HG03565 (cell line): Measurements from ENCODE around the gene ZNF318.
"Not testable (repeated sequence)": the region's sequence is repeated elsewhere in the genome, so short reads cannot be mapped to it uniquely, and the experiment has no call there.

Experiments used
- ATAC-seq: cut with Tn5 transposase; IDR thresholded peaks from one replicate; pipeline ENCODE4 v1.9.1; 2021; ENCODE audit warnings: mild to moderate bottlenecking, moderate library complexity; ENCODE audit not compliant: unreplicated experiment

ZNF318 gene

DNA sequence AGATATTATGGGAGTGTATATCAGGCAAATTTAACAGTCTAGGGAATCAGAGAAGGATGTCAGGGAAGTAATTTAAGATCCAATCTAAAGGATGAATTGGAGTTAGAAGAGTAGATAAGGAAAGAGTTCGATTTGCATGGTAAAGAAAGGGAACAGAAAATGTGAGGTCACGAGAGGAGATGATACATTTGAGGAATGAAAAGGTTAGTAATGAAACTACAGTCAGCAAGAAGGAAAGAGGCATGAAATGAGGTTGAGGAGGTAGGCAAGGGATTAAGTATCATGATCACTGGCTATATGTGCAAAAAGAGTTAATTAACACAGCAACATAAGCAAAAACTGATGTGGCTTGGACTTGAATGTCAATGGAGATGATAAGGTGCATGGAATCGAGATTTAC, 22.4 kb downstream of the ZNF318 start:
- no peak for ATAC-seq

- ATAC-seq = not testable (repeated sequence)
Measured at GRCh38 chr6:43346243-43346642, 23.2 kb downstream of the ZNF318 start.

- peak; percentile 35 for ATAC-seq
Measured at GRCh38 chr6:43339168-43339567, 30.3 kb downstream of the ZNF318 start.

DNA sequence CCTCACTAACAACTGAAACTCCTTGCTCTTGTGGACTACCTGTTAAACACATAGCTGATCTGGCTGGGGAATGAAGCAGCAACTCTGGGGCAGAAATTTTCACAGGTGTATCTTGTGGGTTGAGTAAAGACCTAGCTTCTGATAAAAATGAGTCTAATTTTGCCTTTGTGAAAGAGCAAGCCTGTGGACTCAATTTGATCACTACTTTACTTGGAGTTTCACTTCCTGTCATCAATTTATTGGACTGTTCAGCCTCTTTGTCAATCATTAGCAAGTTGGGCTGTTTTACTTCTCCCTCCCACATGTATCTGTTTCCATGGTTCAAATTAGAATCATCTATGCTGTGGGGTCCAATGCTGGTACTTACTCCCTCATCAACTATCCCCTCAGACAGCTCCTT, 31.2 kb downstream of the ZNF318 start:
- no peak for ATAC-seq

GRCh38 chr6:43336382-43336781, 33.1 kb downstream of the ZNF318 start:
- no peak for ATAC-seq

GRCh38 chr6:43335469-43335868, 34.0 kb downstream of the ZNF318 start:
- ATAC-seq = no peak

- ATAC-seq = no peak
Measured at GRCh38 chr6:43334466-43335095, 34.9 kb downstream of the ZNF318 start.

DNA sequence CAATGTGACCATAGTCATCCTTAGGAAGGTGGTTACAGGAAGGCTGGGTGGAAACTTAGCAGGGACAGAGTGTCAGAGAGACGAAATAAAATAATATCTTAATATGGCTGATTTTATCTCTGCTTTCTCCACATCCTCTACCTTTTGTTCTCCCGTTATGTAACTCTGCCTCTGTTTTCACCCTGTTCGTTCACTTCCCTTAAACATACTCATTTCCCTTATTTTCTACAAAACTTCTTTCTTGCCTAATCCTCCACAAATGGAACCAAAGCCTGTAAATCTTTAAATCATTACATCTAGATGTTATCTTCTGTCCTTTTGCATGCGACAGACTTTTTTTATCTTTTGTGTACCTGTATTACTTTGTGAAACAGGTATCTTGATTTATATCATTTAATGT, 37.6 kb downstream of the ZNF318 start:
- no peak for ATAC-seq

DNA sequence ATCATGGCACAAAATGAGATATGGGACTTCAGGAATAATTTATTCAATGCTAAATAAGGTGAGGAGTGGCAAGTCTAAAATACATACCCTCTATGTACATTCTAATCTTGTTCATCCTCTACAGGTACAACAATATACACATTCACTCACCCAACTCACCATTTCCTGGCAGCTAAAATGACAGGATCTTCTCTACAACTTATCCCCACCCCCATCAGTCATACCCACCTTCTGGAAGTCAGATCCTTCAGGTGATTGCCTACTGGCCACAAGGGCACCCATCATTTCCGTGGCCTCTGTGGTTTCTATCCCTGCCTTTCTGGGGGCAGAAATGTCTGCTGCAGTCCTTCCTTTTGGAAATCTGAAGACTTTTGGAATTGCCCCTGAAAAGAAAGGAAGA, 38.0 kb downstream of the ZNF318 start:
- ATAC-seq = no peak

GRCh38 chr6:43328528-43328927, 40.9 kb downstream of the ZNF318 start:
- no peak for ATAC-seq

- ATAC-seq = no peak
Measured at GRCh38 chr6:43325876-43326275, 43.6 kb downstream of the ZNF318 start.

GRCh38 chr6:43318011-43318410, 51.4 kb downstream of the ZNF318 start:
- no peak for ATAC-seq

- no peak for ATAC-seq
Measured at GRCh38 chr6:43313813-43314212, 55.6 kb downstream of the ZNF318 start.

- no peak for ATAC-seq
Measured at GRCh38 chr6:43311666-43312065, 57.8 kb downstream of the ZNF318 start.

GRCh38 chr6:43310624-43311023, 58.8 kb downstream of the ZNF318 start:
- no peak for ATAC-seq

DNA sequence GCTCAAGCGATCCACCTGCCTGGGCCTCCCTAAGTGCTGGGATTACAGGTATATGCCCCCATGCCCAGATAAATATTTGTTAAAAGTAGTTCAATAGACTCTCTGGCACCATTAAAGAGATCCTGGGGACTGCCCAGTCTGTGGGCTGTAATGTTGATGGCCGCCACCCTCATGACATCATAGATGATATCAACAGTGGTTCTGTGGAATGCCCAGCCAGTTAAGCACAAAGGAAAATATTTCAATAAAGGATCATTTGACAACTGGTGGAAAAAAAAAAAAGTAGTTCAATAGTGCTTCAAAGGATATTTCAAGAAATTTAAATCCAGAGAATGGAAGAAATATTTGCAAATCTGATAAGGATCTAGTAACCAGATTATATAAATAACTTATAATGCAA, 59.3 kb downstream of the ZNF318 start:
- ATAC-seq = no peak

GRCh38 chr6:43308990-43309477, 60.4 kb downstream of the ZNF318 start:
- no peak for ATAC-seq

DNA sequence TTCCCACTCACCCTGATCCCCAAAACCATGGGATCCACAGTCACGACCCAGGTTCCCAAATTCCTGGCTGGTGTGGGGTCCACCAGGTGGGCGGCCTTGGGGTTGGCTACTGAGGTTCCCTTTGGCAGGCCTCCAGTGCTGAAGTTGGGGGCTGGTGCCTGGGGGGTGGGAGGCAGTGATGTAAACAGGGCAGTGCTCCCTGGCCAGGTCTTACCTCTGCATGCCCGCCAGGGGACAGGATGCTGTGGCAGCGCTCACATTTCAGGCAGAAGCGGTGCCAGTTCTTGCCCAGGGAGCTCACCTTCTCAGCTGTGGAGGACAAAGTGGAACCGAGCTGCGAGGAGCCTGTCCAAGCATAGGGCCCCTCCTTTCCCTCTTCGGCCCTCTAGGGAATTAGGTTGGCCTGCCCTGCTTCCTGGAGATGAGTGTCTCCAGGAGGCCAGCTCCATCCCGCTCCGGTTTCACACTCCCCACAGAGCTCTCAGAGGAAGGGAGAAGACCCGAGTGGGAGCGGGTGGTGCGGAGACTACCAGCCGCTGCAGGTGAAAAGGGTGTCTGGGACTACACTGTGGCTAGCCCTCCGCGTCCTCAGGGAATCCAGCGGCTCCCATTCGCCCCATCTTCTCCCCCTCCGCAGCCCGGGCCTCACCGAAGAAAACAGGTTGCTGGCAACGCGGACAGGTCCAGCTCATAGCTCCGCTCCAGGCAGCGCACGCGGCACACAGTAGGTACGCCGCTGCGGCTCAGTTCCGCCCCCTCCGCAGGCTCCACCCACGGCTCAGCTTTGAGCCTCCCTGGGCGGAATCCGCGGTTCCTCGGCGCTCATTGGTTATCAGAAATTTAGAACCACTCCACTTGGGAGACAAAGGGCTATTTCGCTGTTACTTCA, 61.1 kb downstream of the ZNF318 start, which contains the start of gene CRIP3:
Gene CRIP3, minus strand, starts transcription at position 726 of the 889 bp plus-strand sequence. Its CDS starts 34 bp downstream, at position 692.
- no peak for ATAC-seq

DNA sequence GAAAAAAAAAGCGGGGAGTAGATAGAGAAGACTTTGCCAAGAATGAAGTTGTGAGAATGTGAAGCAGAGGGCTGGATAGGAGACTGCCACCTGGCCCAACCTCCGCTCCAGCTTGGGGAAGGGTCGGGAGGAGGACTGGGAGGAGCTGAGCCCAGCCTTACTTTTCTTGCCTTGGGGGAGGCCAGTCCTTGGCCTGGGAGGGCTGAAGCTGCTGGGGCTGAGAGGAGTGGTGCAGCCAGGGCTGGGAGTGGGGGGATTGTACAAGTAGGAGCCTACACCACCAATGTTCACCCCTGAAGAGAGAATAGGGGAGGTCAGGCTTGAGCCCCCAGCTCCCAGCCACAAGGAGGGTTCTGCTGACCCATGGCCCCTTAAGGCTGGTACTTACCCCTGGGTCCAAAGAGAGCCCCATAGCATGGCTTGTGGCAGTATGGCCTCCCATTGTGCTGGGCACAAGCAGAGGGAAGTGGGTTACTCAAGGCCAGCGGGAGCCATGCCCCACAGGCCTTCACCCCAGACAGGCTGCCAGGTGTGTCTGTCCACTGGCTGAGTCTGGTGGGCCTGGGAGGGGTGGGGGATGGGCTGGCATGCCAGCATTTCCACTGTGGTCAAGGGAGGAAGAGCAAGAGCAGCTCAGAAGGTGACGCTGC, 61.9 kb downstream of the ZNF318 start:
- ATAC-seq = no peak

GRCh38 chr6:43306086-43306485, 63.4 kb downstream of the ZNF318 start:
- no peak for ATAC-seq

DNA sequence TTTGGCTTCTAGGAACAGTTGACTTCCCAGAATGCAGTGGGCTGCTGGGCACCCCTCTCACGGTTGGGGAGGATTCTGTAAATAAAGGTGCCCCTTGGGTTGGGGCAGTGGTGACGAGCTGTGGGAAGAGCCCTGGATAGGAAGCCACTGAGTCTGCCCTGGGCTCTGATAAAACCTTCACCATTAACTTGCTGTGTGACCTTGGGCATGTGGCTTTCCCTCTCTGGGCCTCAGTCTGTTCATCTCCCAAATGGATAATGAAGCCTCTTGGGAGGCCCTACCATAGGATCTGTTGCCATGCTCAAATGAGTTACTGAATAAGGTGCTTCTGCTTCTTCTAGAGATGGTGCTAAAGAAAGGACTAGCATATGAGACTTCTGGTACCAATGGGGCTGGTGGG, 64.6 kb downstream of the ZNF318 start:
- no peak for ATAC-seq

DNA sequence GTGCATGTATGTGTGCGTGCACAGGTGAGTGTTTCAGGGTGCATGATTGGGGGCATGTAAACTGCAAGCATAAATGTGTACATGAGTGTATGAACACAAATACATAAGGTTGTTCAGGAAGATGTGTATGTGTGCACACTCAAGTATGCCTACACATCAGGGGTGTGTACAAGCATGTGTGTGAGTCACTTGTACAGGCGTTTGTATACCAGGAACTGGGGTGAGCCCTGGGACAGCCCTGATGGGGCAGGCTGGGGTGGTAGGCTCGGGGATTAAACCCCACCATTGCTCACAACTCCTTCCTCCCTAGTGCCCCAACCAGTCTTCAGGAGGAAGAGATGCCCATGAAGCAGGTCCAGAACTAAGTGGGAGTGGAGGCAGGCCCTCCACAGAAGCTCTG, 65.1 kb downstream of the ZNF318 start:
- no peak for ATAC-seq
